GM18867 (cell line): ENCODE data around the gene CD38.
"Not testable (repeated sequence)": the region's sequence is repeated elsewhere in the genome, so short reads cannot be mapped to it uniquely, and the experiment has no call there.

ENCODE experiments used
- ATAC-seq: cut with Tn5 transposase; IDR thresholded peaks from one replicate; pipeline ENCODE4 v1.9.1; 2021; ENCODE audit warnings: mild to moderate bottlenecking, moderate library complexity; ENCODE audit not compliant: unreplicated experiment

The CD38 gene

GRCh38 chr4:15778289-15779241 is at the start of gene CD38:
TSS of gene CD38 (plus strand) at chr4:15778328. CDS start at chr4:15778415, 87 bp downstream.
- peak; percentile 79 for ATAC-seq

- peak; percentile 65 for ATAC-seq
Measured at GRCh38 chr4:15729910-15730533, 48.1 kb upstream of the CD38 start.

GRCh38 chr4:15733061-15733460 is 45.1 kb upstream of the CD38 start:
- ATAC-seq = not testable (repeated sequence)

- ATAC-seq = no peak
Measured at GRCh38 chr4:15735536-15735935, 42.6 kb upstream of the CD38 start.

GRCh38 chr4:15736514-15737050 is 41.5 kb upstream of the CD38 start:
- ATAC-seq = no peak

- no peak for ATAC-seq
Measured at GRCh38 chr4:15737255-15737654, 40.9 kb upstream of the CD38 start.

GRCh38 chr4:15738877-15739276 is 39.3 kb upstream of the CD38 start:
- ATAC-seq = no peak

GRCh38 chr4:15740764-15741404 is 37.2 kb upstream of the CD38 start:
- no peak for ATAC-seq

GRCh38 chr4:15742083-15742582 is 36.0 kb upstream of the CD38 start:
- no peak for ATAC-seq

- ATAC-seq = no peak
Measured at GRCh38 chr4:15742637-15743036, 35.5 kb upstream of the CD38 start.

- no peak for ATAC-seq
Measured at GRCh38 chr4:15744016-15744545, 34.0 kb upstream of the CD38 start.

GRCh38 chr4:15746110-15746509 is 32.0 kb upstream of the CD38 start:
- ATAC-seq = no peak

- ATAC-seq = no peak
Measured at GRCh38 chr4:15749001-15749400, 29.1 kb upstream of the CD38 start.

- ATAC-seq = no peak
Measured at GRCh38 chr4:15751153-15751552, 27.0 kb upstream of the CD38 start.

- no peak for ATAC-seq
Measured at GRCh38 chr4:15753081-15753480, 25.0 kb upstream of the CD38 start.

GRCh38 chr4:15753786-15754185 is 24.3 kb upstream of the CD38 start:
- ATAC-seq = no peak

- ATAC-seq = no peak
Measured at GRCh38 chr4:15754323-15754722, 23.8 kb upstream of the CD38 start.

- ATAC-seq = peak; percentile 32
Measured at GRCh38 chr4:15755321-15756155, 22.6 kb upstream of the CD38 start.

- peak; percentile 90 for ATAC-seq
Measured at GRCh38 chr4:15756361-15756861, 21.7 kb upstream of the CD38 start.

- no peak for ATAC-seq
Measured at GRCh38 chr4:15757054-15757453, 21.1 kb upstream of the CD38 start.
